ENCODE results near the gene DISC1.
A peak's percentile ranks its signal among the peaks of the same experiment; 100 is the strongest.

Gene DISC1

GRCh38 chr1:231879296-231879695 lies 252.7 kb downstream of the DISC1 start:
- TF ChIP-seq, protein P1, sequence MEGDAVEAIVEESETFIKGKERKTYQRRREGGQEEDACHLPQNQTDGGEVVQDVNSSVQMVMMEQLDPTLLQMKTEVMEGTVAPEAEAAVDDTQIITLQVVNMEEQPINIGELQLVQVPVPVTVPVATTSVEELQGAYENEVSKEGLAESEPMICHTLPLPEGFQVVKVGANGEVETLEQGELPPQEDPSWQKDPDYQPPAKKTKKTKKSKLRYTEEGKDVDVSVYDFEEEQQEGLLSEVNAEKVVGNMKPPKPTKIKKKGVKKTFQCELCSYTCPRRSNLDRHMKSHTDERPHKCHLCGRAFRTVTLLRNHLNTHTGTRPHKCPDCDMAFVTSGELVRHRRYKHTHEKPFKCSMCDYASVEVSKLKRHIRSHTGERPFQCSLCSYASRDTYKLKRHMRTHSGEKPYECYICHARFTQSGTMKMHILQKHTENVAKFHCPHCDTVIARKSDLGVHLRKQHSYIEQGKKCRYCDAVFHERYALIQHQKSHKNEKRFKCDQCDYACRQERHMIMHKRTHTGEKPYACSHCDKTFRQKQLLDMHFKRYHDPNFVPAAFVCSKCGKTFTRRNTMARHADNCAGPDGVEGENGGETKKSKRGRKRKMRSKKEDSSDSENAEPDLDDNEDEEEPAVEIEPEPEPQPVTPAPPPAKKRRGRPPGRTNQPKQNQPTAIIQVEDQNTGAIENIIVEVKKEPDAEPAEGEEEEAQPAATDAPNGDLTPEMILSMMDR (conservative IDR thresholded peaks at IDR 0.05; ENCODE audit: low read depth, low read length): no peak
- H3K4me3 ChIP-seq (ENCODE audit: low read depth, low read length): no peak overlapping the region
- DNase-seq (ENCODE audit: low read depth): no peak

GRCh38 chr1:231882333-231882732 lies 255.7 kb downstream of the DISC1 start:
- TF ChIP-seq, protein P1 (conservative IDR thresholded peaks at IDR 0.05; ENCODE audit: low read depth, low read length): no peak
- DNase-seq (ENCODE audit: low read depth): no peak
- no peak overlapping the region for H3K4me3 ChIP-seq (ENCODE audit: low read depth, low read length)

- no peak overlapping the region for H3K4me3 ChIP-seq (ENCODE audit: low read depth, low read length)
- DNase-seq (ENCODE audit: low read depth): no peak
- TF ChIP-seq, protein P1 (conservative IDR thresholded peaks at IDR 0.05; ENCODE audit: low read depth, low read length): no peak
These were observed 256.2 kb downstream of the DISC1 start for GRCh38 chr1:231882790-231883189.

DNA sequence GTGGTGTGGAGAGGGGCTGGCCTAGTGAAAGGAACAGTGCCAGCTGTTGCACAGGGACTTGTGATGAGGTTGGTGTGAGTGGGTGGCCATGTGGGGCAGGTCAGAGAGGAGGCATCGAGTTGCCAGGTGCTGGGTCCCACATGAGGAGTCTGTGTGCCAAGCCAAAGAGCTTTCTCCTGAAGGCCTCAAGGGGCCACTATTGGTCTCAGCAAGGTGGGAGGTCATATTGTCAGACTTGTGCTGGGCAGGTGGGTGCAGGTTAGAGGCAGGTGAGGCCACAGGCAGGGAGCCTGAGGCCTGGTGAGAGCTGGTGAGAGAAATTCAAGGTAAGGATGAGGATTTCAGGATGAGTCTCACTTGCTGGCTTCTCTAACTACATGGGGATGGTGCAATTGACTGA lies 256.8 kb downstream of the DISC1 start:
- no peak overlapping the region for H3K4me3 ChIP-seq (ENCODE audit: low read depth, low read length)
- TF ChIP-seq, protein P1 (conservative IDR thresholded peaks at IDR 0.05; ENCODE audit: low read depth, low read length): no peak
- DNase-seq (ENCODE audit: low read depth): no peak

DNA sequence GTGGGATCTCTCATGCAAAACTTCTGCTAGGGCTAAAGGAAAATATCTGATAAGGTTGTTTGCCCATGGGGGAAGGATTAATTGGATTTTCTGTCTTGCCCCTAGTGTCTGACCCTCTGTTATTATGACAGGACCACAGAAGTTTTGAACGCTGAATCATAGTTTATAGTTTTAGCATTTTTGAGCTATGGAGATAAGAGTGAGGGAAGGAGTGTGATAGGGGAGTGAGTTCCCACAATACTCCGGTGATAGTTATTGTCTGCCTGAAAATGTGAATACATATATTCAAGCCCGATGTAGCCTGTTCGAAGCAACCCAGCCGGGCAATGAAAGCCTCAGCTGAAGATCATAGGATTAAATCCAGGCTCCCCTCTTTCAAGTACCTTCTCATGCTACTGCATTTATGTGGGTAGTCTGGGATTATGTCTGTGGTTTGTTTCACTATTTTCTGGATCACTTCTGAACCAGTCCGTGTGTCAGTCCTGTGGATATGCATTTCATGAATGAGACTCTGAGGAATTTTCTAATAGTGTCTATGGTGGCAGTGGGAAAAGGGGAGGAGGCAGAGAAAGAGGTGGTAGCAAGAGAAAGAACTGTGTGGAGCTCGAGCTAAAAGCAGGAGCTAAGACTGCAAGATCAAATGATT lies 258.7 kb downstream of the DISC1 start:
- DNase-seq (ENCODE audit: low read depth): peak; percentile 82
- H3K4me3 ChIP-seq (ENCODE audit: low read depth, low read length): no peak overlapping the region
- TF ChIP-seq, protein P1 (conservative IDR thresholded peaks at IDR 0.05; ENCODE audit: low read depth, low read length): no peak

DNA sequence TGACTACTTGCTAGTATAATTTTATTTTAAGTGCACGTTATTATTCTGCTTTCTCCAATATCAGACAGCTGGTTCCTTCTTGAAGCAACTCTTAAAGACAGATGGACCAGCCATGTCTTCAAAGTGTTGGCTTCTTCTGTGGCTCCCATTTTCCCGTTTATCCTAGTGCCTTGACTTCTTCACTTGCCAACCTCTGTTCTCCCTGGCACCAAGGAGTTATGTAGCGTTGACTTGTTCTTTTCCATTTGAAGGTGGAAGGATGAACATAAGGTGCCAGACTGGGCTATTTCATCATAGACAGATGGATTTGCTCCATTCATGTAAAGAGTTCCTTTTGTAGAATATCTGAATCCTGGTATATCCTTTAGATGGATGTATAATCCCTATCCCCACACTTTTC lies 260.6 kb downstream of the DISC1 start:
- no peak overlapping the region for H3K4me3 ChIP-seq (ENCODE audit: low read depth, low read length)

GRCh38 chr1:231887866-231888265 lies 261.3 kb downstream of the DISC1 start:
- H3K4me3 ChIP-seq (ENCODE audit: low read depth, low read length): no peak overlapping the region
- no peak for DNase-seq (ENCODE audit: low read depth)
- TF ChIP-seq, protein P1 (conservative IDR thresholded peaks at IDR 0.05; ENCODE audit: low read depth, low read length): no peak

More for the DNA sequence above, 260.6 kb downstream of the DISC1 start:
- no peak for DNase-seq (ENCODE audit: low read depth)
- TF ChIP-seq, protein P1 (conservative IDR thresholded peaks at IDR 0.05; ENCODE audit: low read depth, low read length): no peak
